ENCODE results near the gene GPC5. TPM values are rescaled to one million over a fixed set of nuclear protein-coding genes. Genes with fewer than 3 reads are reported as not detected.
"Not testable (repeated sequence)": the region's sequence is repeated elsewhere in the genome, so short reads cannot be mapped to it uniquely, and the experiment has no call there.

The GPC5 gene
- 2.5 TPM for total RNA-seq

- ATAC-seq (peak; percentile 95), DNase-seq (ENCODE audit: low spot score) (peak; percentile 83)
- intact Hi-C loops (cut with DNase I), result no loop called here
Observed at GRCh38 chr13:91398413-91399188, at the start of gene GPC5. Gene GPC5 (plus strand): TSS chr13:91398621.

DNA sequence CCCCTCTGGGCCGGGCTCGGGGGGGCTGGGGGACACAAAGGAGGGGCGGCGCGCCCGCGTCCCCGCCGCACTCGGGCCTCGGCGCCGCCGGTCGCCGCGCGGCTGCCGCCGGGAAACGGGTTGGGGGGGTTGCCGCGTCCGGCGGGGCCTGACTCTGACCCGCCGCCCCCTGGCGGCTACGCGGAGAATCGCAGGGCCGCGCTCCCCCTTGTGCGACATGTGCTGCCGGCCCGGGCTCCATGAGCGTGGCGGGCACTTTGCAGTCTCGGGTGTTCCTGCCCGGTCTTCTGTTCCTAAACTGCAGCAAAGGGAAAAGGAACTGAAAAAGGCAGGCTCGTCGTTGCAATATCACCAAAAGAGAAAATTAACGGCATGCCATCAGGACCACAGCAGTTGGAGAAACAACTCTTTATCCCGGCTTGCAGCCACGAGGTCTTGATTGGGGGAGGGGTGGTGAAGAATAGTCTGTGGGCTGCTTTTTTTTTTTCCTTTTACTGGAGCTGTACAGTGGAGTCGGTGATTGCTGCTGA lies 49.5 kb upstream of the GPC5 start:
- DNase-seq (ENCODE audit: low spot score) (peak; percentile 97), ATAC-seq (peak; percentile 92)
- intact Hi-C loops (cut with DNase I), result no loop called here

DNA sequence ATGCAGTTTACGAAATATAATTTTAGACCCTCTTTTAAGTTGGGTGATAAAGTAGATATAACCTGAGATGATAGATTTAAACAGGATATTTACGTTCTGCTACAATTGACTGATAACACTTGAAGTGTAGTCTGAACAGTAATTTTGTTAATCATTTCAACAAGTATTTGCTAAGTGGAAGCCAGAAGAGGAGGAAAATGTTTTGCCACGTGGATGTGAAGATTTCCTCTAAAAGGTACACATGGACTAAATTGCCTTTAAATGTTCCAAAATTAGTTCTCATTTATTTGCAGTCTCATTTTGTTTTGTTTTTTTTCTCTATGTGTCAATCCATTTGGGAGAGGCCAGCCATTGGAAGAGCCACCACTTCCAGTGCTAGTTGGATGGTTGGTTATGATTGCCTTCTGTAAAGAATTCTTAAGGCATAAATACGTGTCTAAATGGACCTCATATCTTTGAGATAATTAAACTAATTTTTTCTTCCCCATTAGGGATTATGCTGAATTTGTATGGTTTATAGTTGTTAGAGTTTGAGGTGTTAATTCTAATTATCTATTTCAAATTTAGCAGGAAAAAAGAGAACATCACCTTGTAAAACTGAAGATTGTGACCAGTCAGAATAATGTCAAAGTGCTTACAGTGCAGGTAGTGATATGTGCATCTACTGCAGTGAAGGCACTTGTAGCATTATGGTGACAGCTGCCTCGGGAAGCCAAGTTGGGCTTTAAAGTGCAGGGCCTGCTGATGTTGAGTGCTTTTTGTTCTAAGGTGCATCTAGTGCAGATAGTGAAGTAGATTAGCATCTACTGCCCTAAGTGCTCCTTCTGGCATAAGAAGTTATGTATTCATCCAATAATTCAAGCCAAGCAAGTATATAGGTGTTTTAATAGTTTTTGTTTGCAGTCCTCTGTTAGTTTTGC lies 48.2 kb upstream of the GPC5 start:
- no peak for DNase-seq (ENCODE audit: low spot score)
- no peak for ATAC-seq
- intact Hi-C loops (cut with DNase I), result no loop called here

DNA sequence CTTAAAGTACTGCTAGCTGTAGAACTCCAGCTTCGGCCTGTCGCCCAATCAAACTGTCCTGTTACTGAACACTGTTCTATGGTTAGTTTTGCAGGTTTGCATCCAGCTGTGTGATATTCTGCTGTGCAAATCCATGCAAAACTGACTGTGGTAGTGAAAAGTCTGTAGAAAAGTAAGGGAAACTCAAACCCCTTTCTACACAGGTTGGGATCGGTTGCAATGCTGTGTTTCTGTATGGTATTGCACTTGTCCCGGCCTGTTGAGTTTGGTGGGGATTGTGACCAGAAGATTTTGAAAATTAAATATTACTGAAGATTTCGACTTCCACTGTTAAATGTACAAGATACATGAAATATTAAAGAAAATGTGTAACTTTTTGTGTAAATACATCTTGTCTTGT lies 47.3 kb upstream of the GPC5 start:
- intact Hi-C loops (cut with DNase I), result no loop called here
- ATAC-seq, result no peak
- DNase-seq (ENCODE audit: low spot score), result no peak

DNA sequence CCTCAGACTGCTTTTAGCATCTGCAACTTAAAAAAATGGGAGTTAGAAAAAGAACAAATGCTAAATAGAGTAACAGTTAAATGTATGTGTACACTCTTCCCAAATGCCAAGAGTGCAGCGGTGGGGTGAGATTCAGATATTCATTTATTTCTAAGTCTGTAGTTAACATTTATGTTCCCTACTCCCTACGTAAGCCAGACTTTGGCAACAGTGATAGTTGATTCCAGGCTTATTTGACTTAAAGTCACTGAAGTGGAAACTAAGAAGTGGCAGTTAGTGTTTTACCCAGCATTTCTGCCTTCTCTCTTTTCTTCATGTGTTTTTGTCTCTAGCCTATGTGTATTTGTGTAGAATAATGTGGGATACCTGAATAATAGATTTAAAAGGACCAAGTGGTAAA lies 46.4 kb upstream of the GPC5 start:
- intact Hi-C loops (cut with DNase I), result no loop called here
- no peak for DNase-seq (ENCODE audit: low spot score)
- no peak for ATAC-seq

GRCh38 chr13:91352891-91353290 lies 45.5 kb upstream of the GPC5 start:
- intact Hi-C loops (cut with DNase I); DNase-seq (ENCODE audit: low spot score); ATAC-seq: not testable (repeated sequence)

- intact Hi-C loops (cut with DNase I), result no loop called here
- ATAC-seq (no peak), DNase-seq (ENCODE audit: low spot score) (no peak)
Observed at GRCh38 chr13:91353494-91353893, 44.9 kb upstream of the GPC5 start.

DNA sequence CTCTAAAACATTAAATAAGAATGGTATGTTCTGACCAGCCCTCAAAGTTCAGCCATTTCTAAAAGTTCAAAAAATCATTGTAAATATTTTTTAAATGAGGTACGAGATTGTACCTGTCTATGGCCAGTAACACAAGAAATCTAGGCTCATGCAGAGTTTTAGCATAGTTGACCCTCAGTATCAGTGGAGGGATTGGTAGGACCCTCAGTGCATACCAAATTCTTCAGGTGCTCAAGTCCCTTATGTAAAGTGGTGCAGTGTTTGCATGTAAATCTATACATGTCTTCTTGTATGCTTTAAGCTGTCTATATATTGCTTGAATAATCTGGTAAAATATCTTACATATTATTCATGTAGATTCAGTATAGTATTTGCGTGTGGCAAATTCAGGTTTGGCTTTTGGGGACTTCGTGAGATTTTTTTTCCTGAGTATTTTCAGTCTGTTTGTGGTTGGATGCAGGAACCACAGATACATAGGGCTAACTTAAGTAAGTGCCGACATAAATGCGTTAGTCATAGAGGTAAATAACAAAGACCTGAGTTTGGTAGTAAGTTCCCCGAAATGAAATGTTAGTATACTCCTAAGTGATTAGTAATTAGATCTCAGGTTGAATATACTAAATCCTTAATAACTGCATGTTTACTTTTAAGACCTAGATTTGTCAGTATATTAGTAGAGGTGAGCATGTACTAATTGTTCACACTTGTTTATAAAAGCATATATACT lies 43.2 kb upstream of the GPC5 start:
- intact Hi-C loops (cut with DNase I), result no loop called here
- no peak for DNase-seq (ENCODE audit: low spot score)
- ATAC-seq, result no peak

DNA sequence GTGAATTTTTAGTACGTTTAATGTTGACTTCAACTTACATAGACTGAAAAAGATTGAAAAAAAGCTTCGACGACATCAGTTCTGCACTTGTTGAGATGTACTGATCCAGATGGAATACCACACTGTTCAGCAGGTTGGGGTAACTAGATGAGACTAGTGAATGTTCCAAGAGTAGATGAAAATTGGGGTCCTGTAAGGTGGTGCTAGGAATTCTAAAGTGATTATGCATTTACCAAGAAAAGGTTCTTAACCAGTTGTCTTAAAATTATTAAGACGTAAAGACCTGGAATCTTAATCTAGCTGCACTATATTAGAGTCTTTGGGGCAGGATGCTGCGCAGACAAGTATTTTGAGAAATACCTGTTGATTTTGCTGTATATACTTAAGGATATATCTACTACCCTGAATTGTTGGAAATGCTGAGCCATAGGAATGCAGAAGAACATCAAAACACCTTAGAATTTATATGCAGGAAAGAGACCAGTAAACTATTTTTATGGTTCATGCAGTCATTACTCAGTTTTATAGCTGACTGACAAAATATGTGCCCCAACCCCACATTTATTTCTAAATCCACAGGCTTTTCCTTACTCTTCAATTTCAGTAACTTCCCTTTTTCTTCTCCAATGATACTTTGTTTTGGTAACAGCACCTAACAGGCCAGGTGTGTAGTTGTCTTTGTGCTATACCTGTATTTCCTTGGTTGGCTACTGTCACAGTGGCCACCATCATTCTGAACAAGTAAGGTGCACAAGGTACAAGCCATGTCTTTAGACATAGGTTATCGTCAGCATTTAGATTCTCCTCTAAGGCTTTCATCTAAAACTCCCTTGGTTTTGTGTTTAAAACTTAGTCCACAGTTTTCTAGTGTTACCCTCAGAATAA lies 42.4 kb upstream of the GPC5 start:
- intact Hi-C loops (cut with DNase I), result no loop called here
- DNase-seq (ENCODE audit: low spot score) (no peak), ATAC-seq (no peak)

- ATAC-seq (no peak), DNase-seq (ENCODE audit: low spot score) (no peak)
- intact Hi-C loops (cut with DNase I), result no loop called here
Observed at GRCh38 chr13:91356919-91357612, 41.4 kb upstream of the GPC5 start.

DNA sequence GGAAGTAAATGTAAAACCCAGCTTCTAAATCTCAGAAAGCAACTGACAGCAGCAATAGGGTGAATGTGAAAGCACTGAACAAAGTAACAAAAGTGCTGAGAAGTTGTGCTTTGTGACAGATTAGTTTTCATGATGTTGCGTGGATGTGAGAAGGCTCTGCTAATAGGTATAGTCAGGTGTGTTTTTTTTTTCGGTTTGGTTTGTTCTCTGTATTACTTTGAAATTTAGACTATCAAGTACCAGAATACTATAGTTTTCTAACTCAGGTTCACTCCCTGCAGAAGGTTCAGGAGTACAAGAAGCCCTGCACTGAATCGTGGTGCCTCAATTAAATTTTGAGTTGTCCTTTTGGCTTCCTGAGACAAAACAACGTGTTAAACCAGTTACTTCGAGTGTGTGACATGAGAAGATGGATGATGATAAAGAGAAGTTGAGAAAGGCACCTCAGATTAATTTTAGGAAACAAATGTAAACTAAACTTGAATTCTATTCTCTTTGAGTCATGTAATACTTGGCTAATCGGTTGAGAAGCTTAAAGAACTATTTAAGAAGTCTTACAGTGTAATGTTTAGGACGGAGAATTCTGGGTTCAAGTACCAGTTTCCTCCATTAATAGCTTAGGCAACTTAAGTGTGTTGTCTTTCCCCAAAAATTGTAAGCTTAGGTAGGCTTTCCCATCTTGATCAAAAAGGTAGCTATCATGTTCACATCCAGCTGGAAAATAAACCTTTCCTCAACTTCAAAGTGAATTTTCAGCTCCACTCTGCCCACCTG lies 40.6 kb upstream of the GPC5 start:
- no peak for ATAC-seq
- intact Hi-C loops (cut with DNase I), result no loop called here
- DNase-seq (ENCODE audit: low spot score), result no peak

DNA sequence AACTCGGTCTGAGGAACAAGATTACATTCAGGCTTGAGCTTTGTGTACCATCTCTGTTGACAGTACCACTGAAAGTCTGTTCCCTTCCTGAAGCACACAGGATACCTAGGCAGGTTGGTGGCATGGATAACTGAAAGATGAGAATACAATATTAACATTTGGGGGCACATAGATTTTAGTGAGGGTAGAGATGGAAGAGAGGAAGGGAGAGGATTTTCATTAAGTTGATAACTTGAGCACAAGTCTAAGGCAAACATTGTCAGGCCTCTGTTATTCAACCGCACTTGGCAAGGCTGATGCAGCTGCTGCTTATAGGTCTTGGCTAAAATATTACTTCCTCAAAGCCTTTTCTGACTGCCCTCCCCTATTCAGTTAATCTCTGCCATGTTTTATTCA lies 40.0 kb upstream of the GPC5 start:
- intact Hi-C loops (cut with DNase I), result no loop called here
- no peak for ATAC-seq
- no peak for DNase-seq (ENCODE audit: low spot score)

DNA sequence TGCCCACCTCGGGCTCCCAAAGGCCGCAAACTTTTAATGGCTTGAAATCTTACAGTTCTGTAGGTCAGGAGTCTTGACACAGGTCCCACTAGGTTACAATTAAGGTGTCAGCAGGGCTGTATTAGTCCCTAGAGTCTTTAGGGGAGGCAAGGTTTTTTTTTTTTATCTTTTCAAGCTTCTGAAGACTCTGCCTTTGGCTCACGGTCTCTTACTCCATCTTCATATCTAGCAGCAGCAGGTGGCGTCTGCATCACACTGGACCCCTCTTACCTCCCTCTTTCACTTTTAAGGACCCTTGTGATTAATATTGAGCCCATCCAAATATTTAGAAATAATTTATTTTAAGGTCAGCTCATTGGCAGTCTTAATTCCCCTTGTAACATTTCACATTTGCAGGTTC lies 39.3 kb upstream of the GPC5 start:
- intact Hi-C loops (cut with DNase I), result no loop called here
- DNase-seq (ENCODE audit: low spot score) (no peak), ATAC-seq (no peak)

- ATAC-seq (no peak), DNase-seq (ENCODE audit: low spot score) (no peak)
- intact Hi-C loops (cut with DNase I), result no loop called here
Observed at GRCh38 chr13:91359631-91360030, 38.8 kb upstream of the GPC5 start.

- DNase-seq (ENCODE audit: low spot score) (no peak), ATAC-seq (no peak)
- intact Hi-C loops (cut with DNase I), result no loop called here
Observed at GRCh38 chr13:91360246-91360751, 38.1 kb upstream of the GPC5 start.

GRCh38 chr13:91361755-91362271 lies 36.6 kb upstream of the GPC5 start:
- intact Hi-C loops (cut with DNase I), result no loop called here
- ATAC-seq (no peak), DNase-seq (ENCODE audit: low spot score) (no peak)

DNA sequence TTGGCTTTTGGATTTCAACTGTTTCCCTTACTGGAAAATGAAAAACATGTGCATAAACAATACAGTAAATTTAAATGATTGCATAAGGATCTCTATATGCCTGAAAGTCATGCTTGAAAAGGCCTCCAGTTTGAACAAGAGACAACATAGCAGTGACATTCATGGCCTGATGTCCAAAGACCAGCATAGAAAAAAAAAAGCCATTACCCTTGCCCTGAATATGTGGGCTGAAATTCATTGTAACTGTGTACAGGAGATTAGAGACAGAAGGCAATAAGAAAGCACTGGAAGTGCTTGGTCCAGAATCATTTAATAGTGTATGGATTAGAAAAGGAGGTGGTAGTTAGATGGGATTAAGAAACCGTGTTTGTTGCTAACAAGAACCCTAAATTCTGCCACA lies 35.5 kb upstream of the GPC5 start:
- ATAC-seq, result no peak
- DNase-seq (ENCODE audit: low spot score), result no peak
- intact Hi-C loops (cut with DNase I), result no loop called here
